ENCODE measurements around the gene TMEM131L.
"Not testable (repeated sequence)": the region's sequence is repeated elsewhere in the genome, so short reads cannot be mapped to it uniquely, and the experiment has no call there.

Gene TMEM131L

DNA sequence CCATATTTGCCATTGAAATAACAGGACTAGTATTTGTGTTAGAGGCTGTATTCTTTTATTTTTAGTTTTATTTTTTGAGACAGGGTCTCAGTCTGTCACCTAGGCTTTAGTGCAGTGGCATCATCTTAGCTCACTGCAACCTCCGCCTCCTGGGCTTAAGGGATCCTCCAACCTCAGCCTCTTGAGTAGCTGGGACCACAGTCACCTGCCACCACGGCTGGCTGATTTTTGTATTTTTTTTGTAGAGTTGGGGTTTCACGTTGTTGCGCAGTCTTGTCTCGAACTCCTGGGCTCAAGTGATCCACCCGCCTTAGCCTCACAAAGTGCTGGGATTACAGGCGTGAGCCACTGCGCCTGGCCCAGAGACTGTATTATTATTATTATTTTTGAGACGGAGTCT is 15.3 kb downstream of the TMEM131L start:
- no peak for DNase-seq

DNA sequence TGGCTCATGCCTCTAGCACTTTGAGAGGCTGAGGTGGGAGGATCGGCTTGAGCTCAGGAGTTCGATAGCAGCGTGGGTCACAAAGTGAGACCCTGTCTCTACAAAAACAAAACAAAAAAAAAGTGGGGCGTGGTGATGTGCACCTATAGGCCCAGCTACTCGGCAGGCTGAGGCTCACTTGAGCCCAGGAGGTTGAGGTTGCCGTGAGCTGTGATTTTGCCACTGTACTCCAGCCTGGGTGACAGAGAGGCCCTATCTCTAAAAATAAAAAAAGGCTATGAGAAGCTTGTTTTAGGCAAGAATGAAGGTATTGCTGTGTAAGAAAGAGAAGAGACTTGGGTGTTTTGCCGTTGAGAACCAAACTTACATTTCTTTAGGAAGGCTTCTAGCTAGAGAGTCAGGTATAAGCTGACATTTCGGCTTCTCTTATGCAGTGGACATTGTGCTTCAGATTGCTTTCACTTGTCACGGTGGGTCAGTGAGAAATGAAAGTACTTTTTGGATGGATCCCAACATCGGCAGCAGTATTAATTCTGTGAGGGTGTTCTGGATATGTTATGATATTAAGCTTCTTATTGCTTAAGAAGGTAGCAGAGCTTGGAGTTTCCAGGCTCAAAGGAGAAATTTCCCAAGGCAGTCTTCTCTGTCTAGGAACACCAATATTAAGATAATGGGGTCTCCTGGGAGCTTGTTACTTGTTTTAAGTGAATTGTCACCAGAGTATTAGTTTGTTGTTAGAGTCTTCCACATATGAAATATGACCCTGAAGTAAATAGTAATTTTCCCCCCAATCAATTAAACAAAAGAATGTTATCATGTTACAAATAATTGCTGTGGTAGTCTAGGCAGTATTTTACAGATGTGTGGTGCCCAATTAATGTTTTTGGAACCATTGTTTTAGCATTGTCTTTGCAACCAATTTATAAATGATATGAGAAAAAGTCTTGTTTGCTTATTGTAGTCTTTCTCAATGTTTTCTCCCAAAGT is 17.6 kb downstream of the TMEM131L start:
- DNase-seq = peak; percentile 35

DNA sequence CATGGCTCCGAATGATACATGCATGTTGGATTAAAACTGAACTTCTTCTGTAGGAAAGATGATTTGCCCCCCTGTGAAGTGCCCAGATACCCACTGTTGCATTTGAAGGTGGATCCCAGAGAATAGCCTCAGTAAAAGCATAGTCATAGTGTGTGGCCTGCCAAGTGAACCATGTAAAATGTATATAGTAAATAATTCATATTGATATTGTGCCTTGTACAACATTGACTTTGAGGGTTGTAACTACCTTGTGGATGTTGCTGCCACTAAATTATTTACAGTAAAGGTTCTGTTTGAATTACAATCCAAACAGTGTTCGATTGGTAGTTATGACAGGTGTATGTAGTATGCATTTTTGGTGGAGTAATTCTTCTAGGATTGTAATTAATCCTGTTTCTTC is 19.2 kb downstream of the TMEM131L start:
- no peak for DNase-seq

DNA sequence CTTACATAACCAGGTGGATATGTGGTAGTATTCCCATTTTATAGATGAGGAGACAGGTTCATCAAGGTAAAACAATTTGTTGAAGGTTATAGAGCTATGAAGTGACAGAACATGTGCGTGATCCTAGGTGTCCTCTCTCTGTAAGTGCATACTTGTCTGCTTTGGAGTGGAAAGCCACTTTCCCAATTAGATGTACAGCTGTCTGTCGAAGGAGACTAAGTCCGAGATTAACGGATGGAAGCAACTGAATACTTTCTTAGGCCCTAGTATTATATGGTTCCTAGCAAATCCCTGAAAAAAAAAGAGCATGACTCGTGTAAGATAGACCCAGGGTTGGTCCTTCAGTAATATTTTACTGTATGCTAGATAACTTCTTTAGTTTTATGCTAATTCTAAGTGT is 19.7 kb downstream of the TMEM131L start:
- peak; percentile 9 for DNase-seq

DNA sequence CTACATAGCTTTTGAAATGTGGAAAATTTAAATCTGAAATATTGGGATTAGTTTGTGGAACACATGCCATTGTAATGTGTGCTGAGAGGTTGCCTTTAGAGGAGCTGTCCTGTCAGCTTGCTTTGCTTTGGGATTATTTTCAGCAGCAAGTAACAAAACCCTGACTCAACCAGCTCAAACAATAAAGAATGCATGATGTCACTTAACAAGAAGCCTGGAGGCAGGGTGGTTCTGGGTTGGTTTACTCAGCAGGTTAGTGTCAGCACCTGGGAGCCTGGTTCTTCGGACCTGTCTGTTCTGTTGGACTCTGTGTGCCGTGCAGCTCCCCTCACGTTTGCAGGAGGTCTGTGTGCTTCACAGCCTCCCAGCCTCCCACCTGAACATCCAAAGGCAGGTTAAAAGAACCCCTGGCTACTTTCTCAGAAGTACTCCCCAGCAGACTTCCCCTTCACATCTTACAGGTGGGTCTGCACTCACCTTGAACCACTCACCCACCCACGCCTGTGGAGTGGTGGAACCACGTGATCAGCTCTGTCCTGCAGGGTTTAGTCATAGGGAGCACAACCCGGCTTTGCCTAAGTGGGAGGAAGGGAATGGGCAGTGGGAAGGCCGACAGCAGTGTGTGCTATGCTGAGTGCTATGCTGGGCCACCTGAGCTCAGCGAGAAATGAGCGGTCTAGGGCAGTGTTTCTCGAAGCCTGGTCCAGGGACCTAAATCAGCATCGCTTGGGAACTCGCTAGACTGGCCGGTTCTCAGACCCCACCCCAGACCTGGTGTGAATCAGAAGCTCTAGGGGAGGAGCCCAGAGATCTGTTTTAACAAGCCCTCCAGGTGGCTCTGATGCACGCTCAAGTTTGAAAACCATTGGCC is 20.4 kb downstream of the TMEM131L start:
- DNase-seq = peak; percentile 83

DNA sequence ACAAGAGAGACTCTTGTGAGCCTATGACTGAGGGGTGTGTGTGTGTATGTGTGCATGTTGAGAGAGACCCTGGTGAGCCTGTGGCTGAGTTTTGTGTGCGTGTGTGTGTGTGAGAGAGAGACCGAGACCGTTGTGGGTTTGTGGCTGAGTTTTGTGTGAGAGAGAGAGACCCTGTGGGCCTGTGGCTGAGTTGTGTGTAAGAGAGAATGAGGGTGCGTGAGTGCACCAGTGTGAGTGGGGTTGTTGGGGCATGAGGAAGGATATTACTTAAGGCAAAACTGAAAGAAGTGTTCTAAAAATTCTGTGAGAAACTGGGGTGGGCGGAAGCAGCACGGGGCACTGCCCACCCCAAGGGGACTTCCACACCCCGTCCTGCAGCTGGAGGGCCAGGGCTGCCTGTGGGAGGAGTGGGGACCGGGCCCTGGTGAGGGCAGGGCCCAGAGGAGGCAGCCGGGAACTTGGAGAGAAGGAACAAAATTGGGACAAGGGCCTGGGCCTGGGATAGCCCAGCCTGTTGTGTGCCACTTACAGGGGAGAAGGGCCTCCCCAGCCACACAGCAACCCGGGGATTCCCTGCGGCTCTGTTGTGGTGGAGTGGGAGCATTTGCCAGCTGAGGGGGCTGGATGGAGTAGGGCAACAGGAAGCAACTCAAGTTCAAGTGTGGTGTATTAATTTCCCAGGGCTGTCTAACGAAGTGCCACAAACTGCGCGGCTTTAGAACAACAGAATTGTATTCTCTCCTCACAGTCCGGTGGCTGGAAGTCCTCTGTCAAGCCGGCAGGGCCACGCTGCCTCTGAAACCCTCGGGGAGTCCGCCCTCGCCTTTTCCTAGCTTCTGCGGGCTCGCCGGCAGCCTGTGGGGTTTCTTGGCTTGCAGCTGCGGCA is 22.1 kb downstream of the TMEM131L start:
- no peak for DNase-seq

DNA sequence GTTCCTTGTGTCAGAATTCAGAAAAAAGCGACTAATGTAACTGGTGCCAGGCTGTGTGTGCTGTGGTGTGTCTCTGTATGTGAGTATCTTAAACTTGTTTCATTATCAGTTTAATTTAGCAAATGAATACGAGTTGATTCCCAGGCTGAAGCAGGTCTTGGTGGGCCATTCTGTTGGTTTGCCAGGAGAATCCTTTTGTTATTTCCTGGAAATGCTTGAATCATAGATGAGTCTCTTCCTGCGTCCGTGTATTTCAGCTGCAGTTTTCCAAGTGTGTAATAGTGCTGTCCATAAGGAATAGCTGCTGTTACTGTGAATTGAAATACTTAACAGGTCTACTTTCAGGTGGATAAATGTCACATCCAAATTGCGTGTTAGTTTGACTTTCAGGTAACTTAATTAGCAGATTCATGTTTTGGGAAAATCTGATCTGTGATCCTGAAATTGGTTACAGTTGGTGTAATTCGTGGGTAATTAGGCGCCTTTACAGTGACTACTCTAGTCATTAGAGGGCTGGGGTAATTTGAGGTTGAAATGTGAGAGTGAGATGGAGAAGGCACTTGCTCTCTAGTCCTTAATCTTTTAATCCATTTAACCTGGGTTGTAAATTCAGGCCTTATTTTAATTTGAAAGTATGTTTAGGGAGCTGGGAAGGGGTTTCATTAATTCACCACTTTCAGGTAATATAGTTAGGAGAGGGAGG is 23.8 kb downstream of the TMEM131L start:
- no peak for DNase-seq

DNA sequence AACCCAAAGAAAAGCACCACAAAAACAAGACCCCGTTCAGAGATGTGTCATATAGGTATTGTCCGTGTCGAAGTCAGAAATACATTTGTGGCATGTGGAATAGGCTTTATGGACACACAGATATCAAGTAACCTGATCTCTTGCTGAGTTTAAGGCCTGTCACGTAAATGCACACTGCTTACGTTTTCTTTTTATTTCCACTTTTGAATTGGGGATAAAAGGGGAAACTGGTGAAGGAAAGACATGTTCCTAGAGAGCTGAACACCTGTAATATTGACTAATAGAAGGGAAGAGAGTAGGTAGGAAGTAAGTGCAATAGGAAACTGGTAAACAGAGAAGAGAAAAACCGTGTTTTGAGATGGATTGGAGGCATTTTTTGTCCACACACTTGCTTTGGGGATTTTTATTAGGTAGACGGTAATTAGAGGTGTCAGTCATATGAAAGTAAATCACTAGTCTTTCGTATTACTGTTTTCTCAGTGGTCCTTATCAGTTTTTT is 24.9 kb downstream of the TMEM131L start:
- no peak for DNase-seq

DNA sequence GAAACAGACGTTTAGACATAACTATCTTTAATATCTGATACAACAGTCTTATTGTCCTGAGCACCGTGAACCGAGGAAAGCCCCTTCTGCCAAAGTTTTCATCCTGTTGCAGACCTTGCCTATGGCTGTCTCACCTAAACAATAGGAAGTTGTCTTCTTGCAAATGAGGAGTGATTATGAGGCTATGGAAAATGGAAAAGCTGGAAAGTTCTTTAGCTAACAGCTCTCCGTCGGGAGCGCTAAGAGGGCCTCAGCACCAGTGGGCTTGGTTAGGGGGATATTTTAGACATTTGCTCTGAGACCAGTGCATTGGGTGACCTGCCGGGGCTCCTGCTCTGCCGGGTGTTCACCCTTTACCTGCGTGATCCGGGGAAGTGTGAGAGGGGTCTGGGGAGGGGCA is 28.4 kb downstream of the TMEM131L start:
- DNase-seq = no peak

DNA sequence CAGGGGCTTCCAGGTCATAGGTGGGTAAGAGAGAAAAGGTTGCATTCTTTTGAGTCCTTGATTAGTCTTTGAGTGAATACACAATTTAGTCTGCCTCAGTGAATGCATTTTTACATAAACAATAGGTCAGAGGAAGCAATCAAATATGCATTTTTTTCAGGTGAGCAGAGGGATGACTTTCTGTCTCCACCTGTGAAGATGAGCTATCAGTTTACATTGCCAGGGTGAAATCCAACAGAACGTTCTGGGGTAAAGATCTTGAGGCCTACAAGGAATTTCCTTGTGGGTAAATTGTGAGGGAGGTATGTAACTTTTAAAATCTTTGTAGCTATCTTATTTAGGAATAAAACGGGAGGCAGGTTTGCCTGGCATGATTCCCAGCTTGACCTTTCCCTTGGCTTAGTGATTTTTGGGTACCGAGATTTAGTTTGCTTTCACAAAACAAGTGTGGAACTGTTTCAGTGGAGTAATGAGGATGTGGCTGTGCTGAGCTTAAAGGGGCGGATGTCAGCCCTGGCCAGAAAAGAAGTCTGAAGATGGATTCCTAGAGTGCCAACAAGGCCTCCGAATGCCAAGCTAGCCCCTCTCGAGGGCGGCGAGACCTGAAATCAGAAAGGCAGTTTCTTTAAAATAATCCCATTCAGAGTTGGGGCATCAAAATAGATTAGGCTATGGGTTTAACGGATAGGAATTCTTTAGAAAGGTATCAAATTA is 29.5 kb downstream of the TMEM131L start:
- DNase-seq = no peak

DNA sequence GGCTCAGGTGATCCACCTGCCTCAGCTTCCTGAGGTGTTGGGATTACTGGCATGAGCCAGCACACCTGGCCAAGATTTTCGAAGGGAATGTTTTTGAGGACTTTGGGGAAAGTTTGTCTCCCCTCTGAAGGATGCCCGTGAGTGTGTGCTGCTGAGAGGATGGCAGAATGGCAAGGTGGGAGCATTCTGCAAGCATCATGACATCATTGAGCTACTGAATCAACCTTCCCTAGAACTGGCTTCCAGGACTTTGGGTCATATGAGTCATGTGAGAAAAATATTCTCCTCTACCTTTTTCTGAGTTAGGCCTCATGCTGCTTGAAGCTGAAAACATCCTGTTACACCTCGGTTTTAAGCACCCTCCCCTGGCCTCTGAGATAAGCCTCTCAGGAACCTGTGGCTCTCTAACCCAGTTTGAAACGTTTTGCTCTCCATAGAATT is 31.0 kb downstream of the TMEM131L start:
- peak; percentile 58 for DNase-seq

DNA sequence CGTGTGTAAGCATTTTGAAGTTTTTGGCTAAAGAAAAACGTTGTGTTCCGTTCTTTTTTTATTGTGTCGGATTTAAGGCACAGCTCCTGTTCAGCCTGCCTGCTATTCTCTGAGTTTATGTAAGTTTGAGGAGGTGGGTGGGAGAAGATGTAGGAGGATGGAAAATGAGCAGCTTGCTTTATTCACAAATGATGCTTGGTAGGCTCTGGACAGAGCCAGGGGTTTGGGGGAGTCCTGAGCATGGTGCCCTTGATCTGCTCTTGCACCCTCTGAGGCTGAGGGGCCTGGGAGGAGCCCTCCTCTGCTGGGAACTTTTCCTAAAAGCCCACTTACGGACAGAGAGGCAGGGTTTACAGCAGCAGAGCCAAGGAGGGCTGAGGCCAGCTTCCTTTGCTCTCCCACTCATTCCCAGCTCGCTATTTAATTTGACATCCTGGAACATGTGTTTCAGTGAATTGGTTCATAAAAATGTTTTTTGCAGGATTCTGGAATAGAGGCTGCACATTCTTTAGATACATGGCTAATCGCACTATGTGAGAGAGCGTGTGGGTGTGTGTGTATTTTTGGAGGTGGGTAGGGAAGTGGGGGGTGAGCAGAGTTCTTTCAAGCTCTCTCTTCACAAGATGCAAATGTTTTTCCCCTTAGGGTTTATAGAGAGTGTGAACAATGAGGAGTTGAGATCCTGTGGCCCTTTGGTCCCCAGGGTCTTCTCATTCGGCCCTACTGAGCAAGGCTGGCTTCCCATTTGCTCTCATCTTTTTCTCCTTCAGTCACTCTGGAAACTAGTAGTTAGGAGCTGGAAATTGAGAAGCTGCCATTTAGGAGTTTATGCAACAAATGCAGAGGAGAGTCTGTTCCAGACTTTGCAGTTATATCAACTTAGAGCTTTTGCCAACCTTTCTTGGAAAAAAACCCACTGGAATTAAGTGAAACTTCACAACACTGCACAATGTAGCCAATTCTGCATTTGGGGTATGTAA is 32.1 kb downstream of the TMEM131L start:
- DNase-seq = peak; percentile 68

DNA sequence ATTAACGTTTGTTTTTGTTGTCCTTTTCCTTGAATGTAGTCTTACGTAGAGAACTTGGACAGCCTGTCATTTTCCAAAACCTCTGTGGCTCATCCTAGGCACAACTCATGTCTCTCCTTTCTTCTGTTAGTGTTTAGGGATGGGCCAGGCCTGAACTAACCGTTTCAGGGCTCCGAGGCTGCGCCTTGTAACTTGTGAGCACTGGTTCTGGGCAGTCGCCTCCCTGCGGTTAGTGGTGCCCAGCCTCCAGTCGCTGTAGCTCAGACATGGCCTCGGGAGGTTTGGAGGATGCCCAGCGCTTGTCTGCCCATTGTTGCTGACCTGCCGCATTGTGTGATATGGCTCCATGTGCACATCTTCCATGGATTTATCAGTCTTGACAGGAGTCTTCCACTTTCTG is 32.8 kb downstream of the TMEM131L start:
- no peak for DNase-seq

DNA sequence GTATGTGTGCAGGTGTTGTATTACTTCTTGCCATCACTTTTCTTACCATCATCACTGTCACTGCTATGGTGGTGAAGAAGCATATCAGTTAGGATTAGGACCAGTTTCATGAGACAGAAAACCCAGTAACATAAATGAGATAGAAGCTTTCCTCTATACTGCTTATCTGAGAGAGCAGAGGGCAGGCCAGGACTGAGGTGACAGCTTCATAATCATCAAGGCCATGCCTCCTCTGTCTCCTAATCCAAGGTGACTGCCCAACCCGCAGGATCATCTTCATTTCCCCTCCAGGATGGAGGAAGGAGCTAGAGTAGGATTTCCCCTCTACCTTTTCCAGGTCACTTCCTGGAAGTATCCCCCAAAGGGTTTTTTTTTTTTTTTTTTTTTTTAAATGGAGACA is 35.4 kb downstream of the TMEM131L start:
- no peak for DNase-seq

DNA sequence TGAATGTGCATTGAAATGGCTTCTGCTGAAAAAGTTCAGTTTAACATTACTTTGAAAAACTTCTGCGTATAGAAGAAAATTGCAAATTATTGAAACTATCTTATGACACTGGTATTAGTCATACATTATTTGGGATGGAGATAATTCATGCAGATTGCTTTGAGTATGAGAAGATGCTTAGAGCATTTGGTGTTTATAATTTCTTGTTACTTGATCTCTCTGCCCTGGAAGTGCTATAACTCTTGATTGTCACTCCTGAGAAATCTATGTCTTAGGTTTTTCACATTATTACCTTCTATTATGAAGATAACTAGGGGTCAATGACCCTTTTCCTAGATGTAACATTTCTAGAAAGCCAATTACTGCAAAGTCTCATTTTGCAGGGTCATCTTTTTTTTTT is 36.4 kb downstream of the TMEM131L start:
- peak; percentile 45 for DNase-seq

DNA sequence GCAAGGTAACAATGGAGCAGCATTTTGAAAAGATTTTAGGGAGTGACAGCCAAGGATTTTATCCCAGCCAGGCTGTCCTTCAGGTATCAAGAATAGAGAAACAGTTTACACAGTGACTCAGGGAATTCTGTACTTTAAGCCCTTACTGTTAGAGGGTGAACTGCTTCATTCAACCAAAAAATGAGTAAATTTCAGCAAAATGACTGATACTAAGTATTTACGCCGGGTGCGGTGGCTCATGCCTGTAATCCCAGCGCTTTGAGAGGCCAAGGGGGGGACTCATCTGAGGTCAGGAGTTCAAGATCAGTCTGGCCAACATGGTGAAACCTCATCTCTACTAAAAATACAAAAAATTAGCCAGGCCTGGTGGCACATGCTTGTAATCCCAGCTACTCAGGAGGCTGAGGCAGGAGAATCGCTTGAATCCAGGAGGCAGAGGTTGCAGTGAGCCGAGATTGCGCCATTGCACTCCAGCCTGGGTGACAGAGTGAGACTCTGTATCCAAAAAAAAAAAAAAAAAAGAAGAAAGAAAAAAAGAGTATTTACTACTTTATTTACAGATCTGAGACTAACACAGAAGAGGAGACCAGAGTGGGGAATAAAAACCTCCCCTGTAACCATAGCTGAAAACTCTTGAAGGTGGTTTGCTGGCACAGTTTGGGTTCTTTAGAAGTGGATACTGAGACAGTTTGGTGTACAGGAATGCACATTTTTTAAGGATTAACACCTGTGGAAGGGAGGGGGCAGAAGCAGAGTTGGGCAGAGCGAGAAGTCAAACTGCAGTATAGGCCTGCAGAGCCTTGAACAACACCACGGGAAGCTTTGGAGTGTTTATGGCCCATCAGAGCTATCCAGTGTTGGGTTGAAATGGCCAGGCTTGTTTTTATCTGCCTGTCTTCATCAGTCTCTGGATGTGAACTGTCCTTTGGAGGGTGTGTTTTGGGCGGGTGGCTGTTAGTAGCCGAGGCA is 40.5 kb downstream of the TMEM131L start:
- DNase-seq = no peak

DNA sequence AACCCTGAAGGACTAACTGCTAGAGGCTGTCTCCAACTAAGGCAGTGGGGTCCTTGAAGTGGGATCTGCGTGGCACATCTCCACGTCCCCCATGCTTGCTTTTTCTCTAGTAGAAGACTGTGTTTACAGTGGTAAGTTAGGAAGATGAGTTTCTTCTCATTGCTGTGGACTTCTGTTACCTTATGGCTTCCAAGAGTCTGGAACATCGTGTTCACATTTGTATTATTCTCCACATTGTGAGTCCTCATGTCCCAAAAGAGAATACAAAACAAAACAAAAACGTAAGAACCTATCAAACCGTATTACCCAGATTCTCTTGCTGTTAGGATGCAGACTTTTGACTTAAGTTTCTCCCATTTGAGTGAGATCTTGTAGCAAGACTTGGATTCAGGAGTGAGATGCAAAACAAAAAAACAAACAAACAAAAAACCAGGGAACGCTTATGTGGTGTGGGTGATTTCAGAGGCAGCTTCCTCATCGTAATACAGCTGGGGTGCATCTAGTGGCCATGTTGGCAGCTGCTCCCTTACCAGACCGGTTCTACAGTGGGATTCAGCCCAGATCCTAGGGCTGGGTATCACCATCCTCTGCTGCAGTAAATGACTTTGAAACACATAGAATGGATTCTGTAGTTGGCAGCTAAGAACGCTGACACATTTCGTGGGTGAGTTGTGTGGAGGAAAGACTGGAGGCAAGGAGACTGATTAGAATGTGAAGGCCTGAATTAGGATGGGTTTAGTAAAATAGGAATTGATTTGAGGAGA is 41.3 kb downstream of the TMEM131L start:
- DNase-seq = no peak

DNA sequence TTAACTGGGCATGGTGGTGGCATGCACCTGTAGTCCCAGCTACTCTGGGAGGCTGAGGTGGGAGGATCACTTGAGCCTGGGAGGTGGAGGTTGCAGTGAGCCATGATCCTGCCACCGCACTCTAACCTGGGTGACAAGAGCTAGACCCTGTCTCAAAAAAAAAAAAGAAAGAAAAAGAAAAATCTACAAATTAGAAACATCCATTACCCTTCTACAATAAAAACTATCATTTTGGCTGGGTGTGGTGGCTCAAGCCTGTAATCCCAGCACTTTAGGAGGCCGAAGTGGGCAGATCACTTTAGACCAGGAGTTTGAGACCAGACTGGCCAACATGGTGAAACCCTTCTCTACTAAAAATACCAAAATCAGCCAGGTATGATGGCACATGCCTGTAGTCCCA is 43.1 kb downstream of the TMEM131L start:
- DNase-seq = not testable (repeated sequence)

Measured in EL (cell line).